Esophagus squamous epithelium (tissue), 5 donors: ENCODE data around the gene SLITRK2. TPM values are rescaled to one million over a fixed set of nuclear protein-coding genes. Genes with fewer than 3 reads are reported as not detected.

ENCODE experiments used
- DNase-seq: peaks from one replicate; lab custom pipeline; 2025; lab: John Stamatoyannopoulos, UW
- H3K27ac ChIP-seq, 4 donors: fragments of 200-600 bp; sonication (generic); one replicate each; pipeline ENCODE4 v1.5.1; 2016 to 2019; ENCODE audit warnings: mild to moderate bottlenecking in 1 of 4
- H3K27me3 ChIP-seq, 4 donors: fragments of 200-600 bp; sonication (generic); 1 replicate in 3 of 4; 2 replicates in 1 of 4; pipeline versions ENCODE4 v1.5.1 to v1.6.0; 2017 to 2021; ENCODE audit warnings: antibody characterized with exemption in 1 of 4
- H3K36me3 ChIP-seq, 3 donors: fragments of 200-600 bp; sonication (generic); one replicate each; pipeline ENCODE4 v1.5.1; 2016 to 2019
- H3K4me1 ChIP-seq, 3 donors: fragments of 200-600 bp; sonication (generic); one replicate each; pipeline ENCODE4 v1.5.1; 2017 to 2019
- H3K4me3 ChIP-seq, 4 donors: fragments of 200-600 bp; sonication (generic); 1 replicate in 3 of 4; 2 replicates in 1 of 4; pipeline ENCODE4 v1.5.1; 2016 to 2019; ENCODE audit warnings: mild to moderate bottlenecking in 2 of 4, moderate library complexity in 1 of 4
- H3K9me3 ChIP-seq, 3 donors: fragments of 200-600 bp; sonication (generic); one replicate each; pipeline ENCODE4 v1.5.1; 2016 to 2019
- CTCF ChIP-seq, 6 experiments: fragments of 450-650 bp in 4 of 6; fragments of 200-600 bp in 2 of 6; sonication (generic) in 2 of 6; IDR thresholded peaks; one replicate each; pipeline ENCODE4 v1.5.1; 2016 to 2019; ENCODE audit warnings: antibody characterized with exemption in 6 of 6, mild to moderate bottlenecking in 4 of 6, moderate library complexity in 4 of 6
- POLR2A ChIP-seq, 4 donors: fragments of 450-650 bp; IDR thresholded peaks; one replicate each; pipeline ENCODE4 v1.6.1; 2017; ENCODE audit warnings: antibody characterized with exemption in 4 of 4, mild to moderate bottlenecking in 4 of 4, moderate library complexity in 3 of 4
- WGBS, 2 donors: methylation state at CpG; one replicate each; pipeline ENCODE4 v1.1.5; 2018; 5-methylcytosine and 5-hydroxymethylcytosine counted together
- intact Hi-C: fragments of 100-400 bp; cut with DNase I; formaldehyde crosslinking; loops from one replicate; pipeline ENCODE4 v1.15.0; 2022
- total RNA-seq, 4 donors: library from RNA; depleted of rRNA; stranded (reverse); fragments of >200 nt; gene quantifications; one replicate each; pipeline ENCODE4 v1.1.0, GENCODE V29; 2016
- donor health status: DM: yes; HTN: yes; CAD: no.

SLITRK2 gene
- under 1 TPM in 1 of 4 donors, not detected in 3; under 0.01 TPM for total RNA-seq

GRCh38 chrX:145817331-145818185 lies at the start of gene SLITRK2:
SLITRK2 (plus strand) TSS chrX:145817829; CDS start chrX:145822426, 4,597 bp downstream.
- no peaks in the 10 kb centered on the region for H3K9me3 ChIP-seq
- peaks cover 0 to 59% (median 4%) of the 10 kb centered on the region in 4 donors for H3K27me3 ChIP-seq
- peak within 1 kb of the TSS in 2 of 4 donors; percentile 30 to 38 for H3K4me3 ChIP-seq
- no peaks in the 10 kb centered on the region for H3K36me3 ChIP-seq
- TF ChIP-seq POLR2A (IDR thresholded peaks at IDR 0.05) (no peak), CTCF (IDR thresholded peaks at IDR 0.05) (no peak)
- intact Hi-C loops, result no loop called here
- H3K4me1 ChIP-seq, result peaks cover 0 to 9% (median 0%) of the 10 kb centered on the region in 3 donors
- 4 to 36% methylated on average over 9 to 19 of the region's 60 CpGs for WGBS, 2 donors
- no peak for DNase-seq
- H3K27ac ChIP-seq, result no peak within 1 kb of the TSS

- Histone ChIP-seq H3K4me3 (no peak overlapping the region), H3K9me3 (no peaks in the 10 kb centered on the region), H3K4me1 (no peaks in the 10 kb centered on the region), H3K27me3 (no peaks in the 10 kb centered on the region), H3K27ac (no peak overlapping the region), H3K36me3 (no peaks in the 10 kb centered on the region)
- 63% methylated on average over 1 of the region's 1 CpG for WGBS, 2 donors
- TF ChIP-seq CTCF (IDR thresholded peaks at IDR 0.05) (no peak), POLR2A (IDR thresholded peaks at IDR 0.05) (no peak)
- DNase-seq, result no peak
- intact Hi-C loops, result no loop called here
Observed at GRCh38 chrX:145773006-145773405, 44.6 kb upstream of the SLITRK2 start.

GRCh38 chrX:145792281-145792680 lies 25.3 kb upstream of the SLITRK2 start:
- Histone ChIP-seq H3K4me3 (no peak overlapping the region), H3K27ac (no peak overlapping the region), H3K36me3 (no peaks in the 10 kb centered on the region), H3K9me3 (no peaks in the 10 kb centered on the region), H3K4me1 (no peaks in the 10 kb centered on the region), H3K27me3 (no peaks in the 10 kb centered on the region)
- WGBS, 2 donors, result 55 to 67% methylated on average over 1 of the region's 1 CpG
- DNase-seq, result no peak
- TF ChIP-seq POLR2A (IDR thresholded peaks at IDR 0.05) (no peak), CTCF (IDR thresholded peaks at IDR 0.05) (no peak)
- intact Hi-C loops, result no loop called here

GRCh38 chrX:145803508-145803907 lies 14.1 kb upstream of the SLITRK2 start:
- H3K4me3 ChIP-seq, result no peak overlapping the region
- no peak for DNase-seq
- no peaks in the 10 kb centered on the region for H3K9me3 ChIP-seq
- no peaks in the 10 kb centered on the region for H3K27me3 ChIP-seq
- H3K27ac ChIP-seq, result no peak overlapping the region
- no peak for TF ChIP-seq POLR2A (IDR thresholded peaks at IDR 0.05)
- TF ChIP-seq CTCF (IDR thresholded peaks at IDR 0.05), result no peak
- 17 to 27% methylated on average over 2 of the region's 2 CpGs for WGBS, 2 donors
- H3K4me1 ChIP-seq, result no peaks in the 10 kb centered on the region
- intact Hi-C loops, result no loop called here
- no peaks in the 10 kb centered on the region for H3K36me3 ChIP-seq

GRCh38 chrX:145813081-145813480 lies 4.5 kb upstream of the SLITRK2 start:
- no peaks in the 10 kb centered on the region for H3K9me3 ChIP-seq
- peaks cover 0 to 3% (median 0%) of the 10 kb centered on the region in 3 donors for H3K4me1 ChIP-seq
- intact Hi-C loops, result no loop called here
- no peaks in the 10 kb centered on the region for H3K36me3 ChIP-seq
- H3K27ac ChIP-seq, result no peak overlapping the region
- WGBS, 2 donors, result 74 to 89% methylated on average over 1 of the region's 1 CpG
- TF ChIP-seq CTCF (IDR thresholded peaks at IDR 0.05) (no peak), POLR2A (IDR thresholded peaks at IDR 0.05) (no peak)
- peaks cover 0 to 17% (median 0%) of the 10 kb centered on the region in 4 donors for H3K27me3 ChIP-seq
- no peak for DNase-seq
- no peak overlapping the region for H3K4me3 ChIP-seq
